OCI-LY1 (cell line): ENCODE measurements around the gene LSP1.

Experiments used
- H2AFZ ChIP-seq: fragments of 200-600 bp; sonication (generic), shearing (Covaris generic); 2 replicates; pipeline ENCODE4 v1.6.0; 2014; ENCODE audit warnings: antibody characterized with exemption, mild to moderate bottlenecking, low read length
- H3F3A ChIP-seq: fragments of 200-600 bp; sonication (generic), shearing (Covaris generic); 2 replicates; pipeline ENCODE4 v1.6.0; 2014; ENCODE audit warnings: mild to moderate bottlenecking, antibody characterized with exemption, low read length, moderate library complexity; ENCODE audit not compliant: insufficient read depth
- H3K27ac ChIP-seq: fragments of 200-600 bp; sonication (generic); 2 replicates; pipeline ENCODE4 v1.5.1; 2014; ENCODE audit warnings: low read length, mixed run types, mild to moderate bottlenecking, low read depth; ENCODE audit not compliant: poor library complexity, severe bottlenecking
- H3K27me3 ChIP-seq: fragments of 200-600 bp; sonication (generic); 2 replicates; pipeline ENCODE4 v1.6.0; 2014; ENCODE audit warnings: antibody characterized with exemption, mild to moderate bottlenecking, low read length, moderate library complexity; ENCODE audit not compliant: insufficient read depth
- H3K36me3 ChIP-seq: fragments of 200-600 bp; sonication (generic); 2 replicates; pipeline ENCODE4 v1.6.1; 2014; ENCODE audit warnings: mild to moderate bottlenecking, antibody characterized with exemption, low read length, moderate library complexity, mixed read lengths; ENCODE audit not compliant: insufficient read depth
- H3K4me1 ChIP-seq: fragments of 200-600 bp; sonication (generic); 2 replicates; pipeline ENCODE4 v1.5.1; 2014; ENCODE audit warnings: mild to moderate bottlenecking, low read length, moderate library complexity; ENCODE audit not compliant: insufficient read depth, severe bottlenecking
- H3K4me2 ChIP-seq: fragments of 200-600 bp; sonication (generic), shearing (Covaris generic); 2 replicates; pipeline ENCODE4 v1.6.1; 2014; ENCODE audit warnings: low read length
- H3K4me3 ChIP-seq: fragments of 200-600 bp; sonication (generic); 2 replicates; pipeline ENCODE4 v1.5.1; 2014; ENCODE audit warnings: low read length, low read depth, mild to moderate bottlenecking, mixed read lengths; ENCODE audit not compliant: poor library complexity, severe bottlenecking
- H3K79me2 ChIP-seq: fragments of 200-600 bp; shearing (Covaris generic); 2 replicates; pipeline ENCODE4 v1.6.1; 2016; ENCODE audit warnings: mixed run types, low read length, mixed read lengths; ENCODE audit not compliant: insufficient read depth
- H3K9ac ChIP-seq: fragments of 200-600 bp; sonication (generic), shearing (Covaris generic); 2 replicates; pipeline ENCODE4 v1.6.1; 2014; ENCODE audit warnings: mild to moderate bottlenecking, low read length, mixed read lengths
- H3K9me2 ChIP-seq: fragments of 200-600 bp; sonication (generic), shearing (Covaris generic); 2 replicates; pipeline ENCODE4 v1.6.1; 2014; ENCODE audit warnings: low read depth, mild to moderate bottlenecking, low read length, mixed read lengths
- H3K9me3 ChIP-seq: fragments of 200-600 bp; shearing (Covaris generic); 2 replicates; pipeline ENCODE4 v1.6.1; 2014; ENCODE audit warnings: low read length, mixed read lengths
- H4K20me1 ChIP-seq: fragments of 200-600 bp; sonication (generic), shearing (Covaris generic); 2 replicates; pipeline ENCODE4 v1.6.0; 2016; ENCODE audit warnings: mild to moderate bottlenecking, low read length; ENCODE audit not compliant: insufficient read depth
- CTCF ChIP-seq: fragments of 200-600 bp; sonication (generic), shearing (Covaris generic); IDR thresholded peaks from 2 replicates; pipeline ENCODE4 v1.5.1; 2017; ENCODE audit warnings: mild to moderate bottlenecking, antibody characterized with exemption, low read length, moderate library complexity, mixed read lengths
- EZH2 ChIP-seq: fragments of 200-600 bp; sonication (generic), shearing (Covaris generic); IDR thresholded peaks from 2 replicates; pipeline ENCODE4 v1.8.0; 2017; ENCODE audit warnings: borderline replicate concordance, mixed run types, mild to moderate bottlenecking, antibody characterized with exemption, low read length, moderate library complexity, mixed read lengths

Gene LSP1

GRCh38 chr11:1890856-1891830 is 38.3 kb downstream of the LSP1 start:
- no peaks in the 10 kb centered on the region for H3K27me3 ChIP-seq
- H3K4me1 ChIP-seq: no peaks in the 10 kb centered on the region
- no peaks in the 10 kb centered on the region for H3K79me2 ChIP-seq
- H3K36me3 ChIP-seq: peaks cover 38% of the 10 kb centered on the region
- no peak overlapping the region for H2AFZ ChIP-seq
- TF ChIP-seq EZH2 (no peak), CTCF (no peak)
- H3F3A ChIP-seq: no peaks in the 10 kb centered on the region
- no peaks in the 10 kb centered on the region for H3K9me2 ChIP-seq
- H3K9me3 ChIP-seq: no peaks in the 10 kb centered on the region
- no peaks in the 10 kb centered on the region for H4K20me1 ChIP-seq
- H3K4me2 ChIP-seq: no peak overlapping the region
- H3K27ac ChIP-seq: no peak overlapping the region
- no peak overlapping the region for H3K4me3 ChIP-seq
- H3K9ac ChIP-seq: no peak overlapping the region

- H3F3A ChIP-seq: no peaks in the 10 kb centered on the region
- H3K9me2 ChIP-seq: no peaks in the 10 kb centered on the region
- H3K79me2 ChIP-seq: no peaks in the 10 kb centered on the region
- H3K4me3 ChIP-seq: no peak within 1 kb of the TSS
- H2AFZ ChIP-seq: no peak within 1 kb of the TSS
- no peak for TF ChIP-seq CTCF
- no peak for TF ChIP-seq EZH2
- no peak within 1 kb of the TSS for H3K9ac ChIP-seq
- no peaks in the 10 kb centered on the region for H3K4me1 ChIP-seq
- H3K27ac ChIP-seq: no peak within 1 kb of the TSS
- no peak within 1 kb of the TSS for H3K4me2 ChIP-seq
- no peaks in the 10 kb centered on the region for H4K20me1 ChIP-seq
- H3K36me3 ChIP-seq: peaks cover 32% of the 10 kb centered on the region
- H3K27me3 ChIP-seq: no peaks in the 10 kb centered on the region
- H3K9me3 ChIP-seq: no peaks in the 10 kb centered on the region
Observed at GRCh38 chr11:1891831-1892115, 38.9 kb downstream of the LSP1 start, which contains the start of gene PRR33. Gene PRR33, minus strand, starts transcription at chr11:1891895. Its CDS starts 1,311 bp downstream, at chr11:1890584.

GRCh38 chr11:1892116-1892515 is 39.2 kb downstream of the LSP1 start:
- TF ChIP-seq EZH2 (no peak), CTCF (no peak)

More at GRCh38 chr11:1892116-1892515, 39.2 kb downstream of the LSP1 start:
- no peaks in the 10 kb centered on the region for H3K4me1 ChIP-seq
- no peaks in the 10 kb centered on the region for H3F3A ChIP-seq
- no peak overlapping the region for H3K27ac ChIP-seq
- no peak overlapping the region for H3K4me2 ChIP-seq
- no peak overlapping the region for H3K4me3 ChIP-seq
- H3K27me3 ChIP-seq: no peaks in the 10 kb centered on the region
- peaks cover 29% of the 10 kb centered on the region for H3K36me3 ChIP-seq
- H3K9me2 ChIP-seq: no peaks in the 10 kb centered on the region
- no peaks in the 10 kb centered on the region for H3K9me3 ChIP-seq
- H4K20me1 ChIP-seq: no peaks in the 10 kb centered on the region
- no peak overlapping the region for H2AFZ ChIP-seq
- no peaks in the 10 kb centered on the region for H3K79me2 ChIP-seq
- H3K9ac ChIP-seq: no peak overlapping the region
